GM10248 (cell line): ENCODE results near the gene SRPK1.

ENCODE experiments used
- CTCF ChIA-PET: fragments of 300-600 bp; sonication (Branson Sonifier 250); formaldehyde crosslinking; extraction: SDS; loops from one replicate; lab custom pipeline; 2021; ENCODE audit warnings: antibody characterized with exemption; lab: Yijun Ruan, JAX
- POLR2A ChIA-PET: fragments of 350-650 bp; sonication (Branson Sonifier 250); formaldehyde crosslinking; extraction: SDS; loops from one replicate; lab custom pipeline; 2020; ENCODE audit warnings: antibody characterized with exemption; lab: Yijun Ruan, JAX
- DNase-seq: peaks from one replicate; pipeline ENCODE4 v3.0.0; 2012; ENCODE audit errors: extremely low spot score
- CTCF ChIP-seq: IDR thresholded peaks from 2 replicates; pipeline ENCODE4 v1.5.1; 2012; ENCODE audit warnings: mild to moderate bottlenecking, low read depth; ENCODE audit errors: extremely low read depth, missing control alignments, control extremely low read depth

The SRPK1 gene

GRCh38 chr6:35823601-35824000 lies 97.3 kb downstream of the SRPK1 start:
- no peak for DNase-seq
- POLR2A ChIA-PET: interaction anchor here (0.5 kb wide), 1 partner anchor 475 kb away, joined by 3 read pairs; no protein-coding TSS in a partner anchor
- no peak for TF ChIP-seq CTCF
- CTCF ChIA-PET: no interaction called here

DNA sequence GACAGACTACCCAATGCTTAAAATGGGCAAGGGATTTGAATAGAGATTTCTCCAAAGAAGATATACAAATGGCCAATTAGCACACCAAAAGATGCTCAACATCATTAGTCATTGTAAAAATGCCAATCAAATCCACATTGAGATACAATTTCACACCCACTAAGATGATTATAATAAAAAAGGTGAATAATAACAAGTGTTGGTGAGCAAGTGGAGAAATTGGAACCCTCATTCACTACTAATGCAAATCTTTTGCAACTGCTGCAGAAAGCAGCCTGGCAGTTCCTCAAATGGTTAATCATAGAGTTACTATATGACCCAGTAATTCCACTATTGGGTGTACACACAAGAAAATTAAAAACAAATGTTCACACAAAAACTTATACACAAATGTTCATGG lies 103.4 kb downstream of the SRPK1 start:
- TF ChIP-seq CTCF: no peak
- no peak for DNase-seq
- POLR2A ChIA-PET: no interaction called here
- CTCF ChIA-PET: no interaction called here

GRCh38 chr6:35811699-35811995 lies 109.3 kb downstream of the SRPK1 start:
- POLR2A ChIA-PET: no interaction called here
- no peak for TF ChIP-seq CTCF
- DNase-seq: no peak
- CTCF ChIA-PET: interaction anchor here (0.7 kb wide), 1 partner anchor 8 kb away, joined by 3 read pairs; no protein-coding TSS in a partner anchor

DNA sequence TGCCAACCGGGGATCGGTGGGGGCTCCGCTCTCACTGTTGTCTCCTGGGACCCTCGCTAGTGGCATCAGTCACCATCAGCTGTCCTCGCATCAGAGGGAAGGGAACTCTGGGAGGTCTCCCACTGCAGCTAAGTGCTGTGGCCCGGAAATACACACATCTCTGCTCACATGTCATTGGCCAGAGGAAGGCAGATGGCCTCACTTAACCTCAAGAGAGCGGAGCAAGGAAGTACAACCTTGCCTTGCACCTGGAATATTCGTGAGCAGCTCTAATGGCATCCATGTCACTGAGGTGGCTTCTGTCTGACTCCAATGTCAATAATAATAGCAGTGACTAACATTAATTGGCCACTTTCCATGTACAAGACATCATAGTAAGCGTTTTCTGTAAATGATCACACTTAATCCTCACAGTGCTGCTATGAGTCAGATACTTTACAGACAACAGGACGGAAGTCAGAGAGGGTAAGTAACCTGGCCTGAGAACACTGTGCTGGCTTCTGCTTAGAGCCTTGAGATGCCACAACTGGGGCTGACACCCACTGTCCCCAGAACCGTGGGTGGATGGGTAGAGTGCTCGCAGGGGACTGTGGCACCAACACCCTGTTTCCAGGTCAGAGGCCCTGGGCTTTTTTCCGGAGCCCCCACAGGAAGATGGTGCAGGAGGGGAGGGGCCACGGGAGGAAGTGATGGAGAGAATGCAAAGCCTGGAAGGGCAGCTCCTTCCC lies 109.8 kb downstream of the SRPK1 start:
- DNase-seq: no peak
- ChIA-PET CTCF (no interaction called here), POLR2A (no interaction called here)
- no peak for TF ChIP-seq CTCF

GRCh38 chr6:35809809-35810208 lies 111.1 kb downstream of the SRPK1 start:
- ChIA-PET CTCF (no interaction called here), POLR2A (no interaction called here)
- no peak for TF ChIP-seq CTCF
- DNase-seq: no peak

GRCh38 chr6:35808688-35809087 lies 112.2 kb downstream of the SRPK1 start:
- TF ChIP-seq CTCF: no peak
- ChIA-PET POLR2A (no interaction called here), CTCF (no interaction called here)
- DNase-seq: no peak
